HG02840 (cell line): ENCODE measurements around the gene CENPO.
"Not testable (repeated sequence)": the region's sequence is repeated elsewhere in the genome, so short reads cannot be mapped to it uniquely, and the experiment has no call there.

Experiments
- ATAC-seq: cut with Tn5 transposase; IDR thresholded peaks from one replicate; pipeline ENCODE4 v1.9.1; 2021; ENCODE audit warnings: mild to moderate bottlenecking, moderate library complexity, moderate number of reproducible peaks; ENCODE audit not compliant: unreplicated experiment, low FRiP score

The CENPO gene

DNA sequence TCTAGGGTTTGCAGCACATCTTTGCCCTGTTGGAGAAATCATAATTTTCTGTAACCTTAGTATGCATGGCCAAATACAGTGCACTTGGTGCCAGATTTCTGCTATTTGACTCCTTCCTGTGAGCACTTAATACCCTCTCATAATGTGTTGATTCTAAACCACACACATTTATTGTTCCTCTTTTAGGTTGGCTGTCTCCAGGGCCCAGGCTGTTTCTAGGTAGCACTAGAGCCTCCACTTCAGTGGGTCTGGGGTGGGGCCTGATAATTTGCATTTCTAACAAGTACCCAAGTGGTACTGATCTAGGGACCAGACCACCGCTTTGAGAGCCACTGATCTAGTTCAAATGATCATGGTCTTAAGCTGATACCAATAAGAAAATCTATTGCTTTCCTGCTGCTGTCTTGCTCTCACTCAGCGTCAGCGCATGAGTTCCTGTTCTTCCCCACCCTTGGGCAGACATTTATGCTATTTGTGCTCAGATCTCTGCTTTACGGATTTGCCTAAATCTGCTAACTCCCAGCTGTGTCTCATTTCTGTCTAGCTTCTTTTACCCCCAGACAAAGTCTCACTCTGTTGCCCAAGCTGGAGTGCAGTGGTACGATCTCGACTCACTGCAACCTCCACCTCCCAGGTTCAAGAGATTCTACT is 7.4 kb upstream of the CENPO start:
- peak; percentile 68 for ATAC-seq

DNA sequence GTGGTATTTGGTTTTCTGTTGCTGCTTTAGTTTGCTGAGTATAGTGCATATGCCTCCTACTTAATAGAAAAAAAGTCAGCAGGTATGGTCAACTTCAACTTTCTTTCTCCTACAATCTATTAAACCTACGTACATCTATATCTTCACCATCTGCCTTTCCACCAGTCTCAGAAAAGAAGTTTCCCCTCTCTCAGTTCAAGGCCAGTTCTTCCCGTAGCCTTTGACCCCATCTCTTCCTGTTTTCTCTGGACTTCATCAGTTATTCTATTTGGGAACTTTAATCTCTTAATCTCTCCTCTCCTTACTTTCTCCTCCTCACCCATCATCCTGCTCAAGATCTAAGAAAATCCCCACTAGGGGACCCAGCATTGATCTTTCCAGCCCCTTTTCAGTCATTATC is 5.7 kb upstream of the CENPO start:
- no peak for ATAC-seq

DNA sequence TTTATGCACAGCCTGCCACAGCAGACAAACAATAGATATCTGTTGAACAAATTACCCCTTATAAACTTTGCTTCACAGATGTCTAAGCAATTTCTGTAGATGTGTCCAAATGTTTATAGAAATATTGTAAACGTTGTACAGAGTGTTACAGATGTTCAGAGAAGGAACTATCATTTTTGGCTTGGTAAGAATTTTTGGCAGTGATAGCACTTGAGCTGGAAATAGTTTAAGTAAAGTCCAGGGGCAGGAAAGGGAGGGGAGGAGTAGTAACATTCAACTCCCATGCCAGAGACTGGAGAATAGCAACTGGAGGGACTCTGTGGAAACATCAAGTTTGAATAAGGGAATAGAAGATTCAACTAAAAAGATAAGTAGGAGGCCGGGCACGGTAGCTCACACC is 4.4 kb upstream of the CENPO start:
- ATAC-seq: no peak

DNA sequence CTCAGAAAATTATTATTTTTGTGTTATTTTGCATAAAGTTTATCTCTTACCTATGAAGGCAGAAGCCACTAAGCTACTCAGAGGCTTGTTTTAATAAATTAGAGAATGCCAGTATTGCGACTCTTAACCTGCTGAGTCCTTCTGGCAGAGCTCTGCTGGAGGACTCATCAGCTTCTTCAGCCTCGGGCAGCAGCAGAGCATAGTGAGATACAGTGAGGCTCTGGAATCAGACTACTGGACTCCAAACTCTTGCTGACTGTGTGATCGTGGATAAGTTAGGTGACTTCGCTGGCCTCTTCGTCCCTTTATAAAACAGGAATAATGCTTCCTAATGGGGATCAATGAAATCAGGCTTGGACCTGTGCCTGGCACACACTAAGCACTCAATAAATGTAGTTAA is 1.8 kb upstream of the CENPO start:
- ATAC-seq: no peak

DNA sequence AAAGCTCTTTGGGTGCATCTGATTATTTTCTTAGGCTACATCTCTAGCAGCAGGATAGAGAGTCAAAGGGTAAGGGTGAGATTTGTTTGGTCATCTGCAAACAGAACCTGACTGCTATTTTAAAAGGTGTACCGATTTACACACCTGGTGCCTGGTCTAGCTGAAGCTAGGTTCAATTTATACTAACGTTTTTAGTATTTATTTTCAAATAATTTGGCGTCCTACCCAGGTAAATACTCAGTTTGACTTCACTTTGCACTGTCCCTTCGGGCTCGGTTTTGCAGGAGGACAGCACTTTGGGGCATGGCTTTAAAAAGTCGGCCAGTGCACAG is 717 bp upstream of the CENPO start:
- no peak for ATAC-seq

DNA sequence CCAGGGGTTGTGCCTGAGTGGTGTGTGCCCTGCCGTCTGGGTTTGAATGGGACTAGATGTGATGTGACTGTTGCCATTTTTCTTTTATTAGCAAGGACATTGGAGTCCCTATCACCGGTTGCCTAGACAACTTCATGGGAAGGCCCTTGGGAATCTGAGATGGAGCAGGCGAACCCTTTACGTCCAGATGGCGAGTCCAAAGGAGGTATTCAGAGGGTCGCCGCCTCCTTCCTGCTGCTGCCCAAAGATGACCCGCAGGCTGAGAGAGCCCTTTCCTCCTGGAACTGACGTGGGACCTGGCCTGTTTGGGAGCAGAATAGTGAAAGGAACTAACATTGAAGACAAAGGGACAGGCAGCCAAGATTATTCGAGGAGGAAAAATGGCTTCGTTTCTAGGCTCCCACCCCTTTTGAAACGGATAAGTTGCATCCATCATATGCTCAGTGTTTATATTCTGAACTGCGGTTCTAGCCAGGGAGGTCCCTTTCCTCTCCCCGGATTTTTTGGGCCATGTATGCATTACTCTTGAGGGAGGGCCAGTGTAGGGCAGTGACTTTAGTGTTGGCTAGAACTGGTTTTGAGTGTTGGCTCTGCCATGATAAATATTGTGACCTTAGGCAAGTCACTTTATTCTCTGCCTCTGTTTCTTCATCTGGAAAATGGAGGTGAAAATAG is 673 bp downstream of the CENPO start:
- ATAC-seq: no peak

DNA sequence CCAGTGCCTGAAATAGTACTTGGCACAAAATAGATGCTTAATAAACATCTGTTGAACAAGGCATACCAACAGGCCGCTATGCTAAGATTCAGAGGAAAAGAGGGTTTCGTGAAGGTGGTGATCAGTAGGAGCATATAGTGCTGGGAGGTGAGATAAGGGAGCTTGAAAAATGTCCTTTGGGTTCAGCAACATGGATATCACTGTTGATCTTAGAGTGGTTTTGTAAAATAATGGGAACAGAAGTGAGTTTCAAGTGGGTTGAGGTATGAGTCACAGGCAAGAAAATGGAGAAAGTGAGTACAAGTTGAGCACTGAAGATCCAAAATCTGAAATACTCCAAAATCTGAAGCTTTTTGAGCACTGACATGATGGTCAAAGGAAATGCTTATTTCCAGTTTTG is 4.4 kb downstream of the CENPO start:
- no peak for ATAC-seq

DNA sequence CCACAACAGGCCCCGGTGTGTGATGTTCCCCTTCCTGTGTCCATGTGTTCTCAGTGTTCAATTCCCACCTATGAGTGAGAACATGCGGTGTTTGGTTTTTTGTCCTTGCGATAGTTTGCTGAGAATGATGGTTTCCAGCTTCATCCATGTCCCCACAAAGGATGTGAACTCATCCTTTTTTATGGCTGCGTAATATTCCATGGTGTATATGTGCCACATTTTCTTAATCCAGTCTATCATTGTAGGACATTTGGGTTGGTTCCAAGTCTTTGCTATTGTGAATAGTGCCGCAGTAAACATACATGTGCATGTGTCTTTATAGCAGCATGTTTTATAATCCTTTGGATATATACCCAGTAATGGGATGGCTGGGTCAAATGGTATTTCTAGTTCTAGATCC is 7.3 kb downstream of the CENPO start:
- not testable (repeated sequence) for ATAC-seq

DNA sequence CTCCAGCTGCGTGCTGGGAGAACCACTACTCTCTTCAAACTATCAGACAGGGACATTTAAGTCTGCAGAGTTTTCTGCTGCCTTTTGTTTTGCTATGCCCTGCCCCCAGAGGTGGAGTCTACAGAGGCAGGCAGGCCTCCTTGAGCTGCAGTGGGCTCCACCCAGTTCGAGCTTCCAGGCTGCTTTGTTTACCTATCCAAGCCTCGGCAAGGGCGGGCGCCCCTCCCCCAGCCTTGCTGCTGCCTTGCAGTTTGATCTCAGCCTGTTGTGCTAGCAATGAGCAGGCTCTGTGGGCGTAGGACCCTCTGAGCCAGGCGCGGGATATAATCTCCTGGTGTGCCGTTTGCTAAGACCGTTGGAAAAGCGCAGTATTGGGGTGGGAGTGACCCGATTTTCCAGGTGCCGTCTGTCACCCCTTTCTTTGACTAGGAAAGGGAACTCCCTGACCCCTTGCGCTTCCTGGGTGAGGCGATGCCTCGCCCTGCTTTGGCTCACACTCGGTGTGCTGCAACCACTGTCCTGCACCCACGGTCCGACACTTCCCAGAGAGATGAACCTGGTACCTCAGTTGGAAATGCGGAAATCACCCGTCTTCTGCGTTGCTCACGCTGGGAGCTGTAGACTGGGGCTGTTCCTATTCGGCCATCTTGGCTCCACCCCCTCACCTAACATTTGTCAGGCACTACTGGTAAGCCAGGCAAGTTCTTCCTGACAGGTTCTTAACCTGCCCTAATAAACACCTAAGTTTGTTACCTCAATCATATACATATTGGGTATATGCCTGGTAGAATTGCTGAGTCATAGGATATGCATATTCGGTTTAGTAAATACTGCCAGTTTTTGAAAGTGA is 12.8 kb downstream of the CENPO start:
- not testable (repeated sequence) for ATAC-seq

DNA sequence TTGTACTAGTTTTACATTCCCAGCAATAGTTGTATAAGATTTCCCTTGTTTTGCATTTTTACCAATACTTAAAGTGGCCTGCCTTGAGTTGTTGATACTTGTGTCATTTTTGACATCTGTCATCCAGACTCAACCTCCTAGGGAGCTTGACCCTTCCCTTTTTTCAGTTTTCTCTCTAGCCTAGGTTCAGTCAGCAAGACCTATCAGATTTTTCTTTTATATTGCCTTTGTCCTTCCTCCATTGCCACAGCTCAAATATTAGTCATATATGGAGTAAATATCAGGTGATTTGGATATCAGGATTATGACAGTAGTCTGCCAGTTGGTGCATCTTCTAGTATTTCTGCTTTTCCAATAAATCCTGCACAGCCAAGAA is 13.4 kb downstream of the CENPO start:
- ATAC-seq: no peak

DNA sequence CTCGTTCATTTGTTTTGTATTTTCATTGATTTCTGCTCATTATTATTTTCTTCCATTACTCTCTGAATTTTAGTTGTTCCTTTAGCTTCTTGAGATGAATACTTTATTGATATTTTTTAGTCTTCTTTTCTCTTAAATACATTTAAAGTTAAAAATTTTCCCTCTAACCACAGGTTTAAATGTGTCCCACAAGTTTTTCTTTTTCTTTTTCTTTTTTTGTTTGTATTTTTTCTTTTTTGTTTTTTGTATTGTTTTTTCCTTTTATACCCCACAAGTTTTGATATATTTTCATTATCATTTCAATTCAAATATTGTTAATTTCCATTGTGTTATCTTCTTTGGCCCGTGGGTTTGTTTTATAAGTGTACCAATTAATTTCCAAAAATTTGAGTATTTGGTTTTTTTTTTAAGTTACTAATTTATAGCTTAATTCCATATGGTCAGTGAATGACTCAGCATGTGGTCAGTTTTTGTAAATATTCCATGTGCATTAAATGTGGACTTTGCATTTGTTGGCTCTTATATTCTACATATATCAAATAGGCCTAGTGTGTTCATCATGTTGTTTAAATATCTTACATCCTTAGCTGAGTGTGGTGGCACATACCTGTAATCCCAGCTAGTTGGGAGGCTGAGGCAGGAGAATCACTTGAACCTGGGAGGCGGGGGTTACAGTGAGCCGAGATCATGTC is 16.2 kb downstream of the CENPO start:
- ATAC-seq: no peak

DNA sequence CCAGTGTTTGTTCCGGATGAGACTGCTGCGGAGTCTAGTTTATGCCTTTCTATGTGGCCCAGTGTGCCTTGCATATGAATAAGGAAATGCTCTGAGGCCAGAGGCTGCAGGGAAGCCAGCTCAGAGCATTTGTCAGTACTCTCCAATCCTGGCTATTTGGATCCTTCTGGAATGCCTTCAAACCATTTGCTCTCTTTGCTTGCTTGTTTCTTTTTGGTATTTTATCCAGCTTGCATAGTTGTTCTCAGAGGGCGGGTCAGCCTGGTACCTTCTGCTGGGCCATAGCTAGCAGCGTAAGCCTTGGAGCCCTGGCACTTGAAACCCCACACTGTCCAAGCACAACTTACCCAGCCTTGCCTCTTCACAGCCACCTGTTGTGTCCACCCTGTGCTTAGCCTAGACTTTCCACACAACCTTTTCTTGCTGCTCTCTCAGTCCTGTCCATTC is 20.5 kb downstream of the CENPO start:
- ATAC-seq: no peak

DNA sequence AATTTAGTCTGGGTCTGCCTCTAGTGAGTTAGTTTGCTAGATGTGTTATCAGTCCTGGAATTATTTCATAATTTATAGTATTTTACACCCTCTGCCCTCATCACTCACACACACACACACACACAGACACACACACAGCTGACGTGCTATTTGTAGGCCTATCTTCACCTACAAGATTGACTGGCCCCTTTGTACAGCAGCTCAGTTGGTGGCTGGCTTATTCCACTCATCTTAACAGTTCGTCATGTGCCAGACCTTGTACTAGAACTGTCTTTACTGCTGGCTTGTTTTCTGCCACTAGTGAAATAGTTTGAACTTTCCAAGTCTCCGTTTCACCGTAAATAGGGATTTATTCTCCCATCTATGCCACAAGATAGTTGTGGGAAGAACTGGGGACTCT is 21.3 kb downstream of the CENPO start:
- no peak for ATAC-seq

DNA sequence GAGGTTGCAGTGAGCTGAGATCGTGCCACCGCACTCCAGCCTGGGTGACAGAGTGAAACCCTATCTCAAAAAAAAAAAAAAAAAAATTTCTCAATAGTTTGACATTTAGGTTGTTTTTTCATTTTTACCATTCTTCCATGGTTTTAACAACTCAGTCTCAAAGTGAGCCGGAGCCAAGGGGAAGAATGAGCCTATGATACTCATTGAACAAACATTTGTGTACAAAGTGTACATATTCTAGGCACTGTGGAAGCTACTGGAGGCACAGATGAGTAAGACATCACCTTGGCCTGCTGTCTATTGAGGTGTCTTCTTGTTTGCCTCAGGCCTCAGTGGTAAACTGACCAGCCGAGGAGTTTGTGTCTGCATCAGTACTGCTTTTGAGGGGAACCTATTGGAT is 21.9 kb downstream of the CENPO start:
- ATAC-seq: no peak

DNA sequence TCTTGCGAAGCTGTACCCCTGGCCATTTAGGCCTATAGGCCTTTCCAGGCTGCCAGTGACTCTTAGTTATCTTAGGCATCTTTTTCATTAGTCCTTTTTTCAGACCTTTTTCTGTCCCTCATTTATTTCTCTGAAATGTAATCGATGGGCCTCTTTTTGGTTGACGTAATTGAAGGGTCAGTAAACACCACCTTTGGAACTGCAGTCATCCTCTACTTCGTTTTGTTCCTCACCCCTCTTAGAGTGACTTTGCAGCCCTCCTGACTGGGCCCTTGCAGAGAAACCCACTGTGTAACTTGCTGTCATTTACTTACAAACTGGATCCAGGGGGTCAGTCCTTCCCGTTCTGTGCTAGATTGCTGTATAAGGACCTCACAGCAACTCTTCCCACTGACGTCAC is 23.2 kb downstream of the CENPO start:
- no peak for ATAC-seq

DNA sequence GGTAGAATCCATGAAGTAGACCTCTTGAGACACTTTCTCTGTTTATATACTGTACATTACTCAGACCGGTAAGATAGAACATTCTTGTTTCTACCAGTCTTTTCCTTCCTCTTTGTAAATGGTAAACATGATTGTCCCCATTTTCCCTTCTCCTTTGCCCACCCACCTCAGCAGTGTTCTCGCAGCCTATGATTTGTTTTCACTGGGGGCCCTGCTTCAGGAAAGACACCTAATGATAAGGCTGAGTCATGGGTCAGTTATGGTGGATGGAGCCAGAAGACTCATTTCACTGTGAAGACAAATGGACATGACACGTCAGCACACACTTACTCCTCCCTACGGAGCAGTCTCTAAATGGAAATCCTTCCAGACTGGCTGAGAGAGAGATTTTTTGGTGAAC is 23.7 kb downstream of the CENPO start:
- ATAC-seq: no peak

DNA sequence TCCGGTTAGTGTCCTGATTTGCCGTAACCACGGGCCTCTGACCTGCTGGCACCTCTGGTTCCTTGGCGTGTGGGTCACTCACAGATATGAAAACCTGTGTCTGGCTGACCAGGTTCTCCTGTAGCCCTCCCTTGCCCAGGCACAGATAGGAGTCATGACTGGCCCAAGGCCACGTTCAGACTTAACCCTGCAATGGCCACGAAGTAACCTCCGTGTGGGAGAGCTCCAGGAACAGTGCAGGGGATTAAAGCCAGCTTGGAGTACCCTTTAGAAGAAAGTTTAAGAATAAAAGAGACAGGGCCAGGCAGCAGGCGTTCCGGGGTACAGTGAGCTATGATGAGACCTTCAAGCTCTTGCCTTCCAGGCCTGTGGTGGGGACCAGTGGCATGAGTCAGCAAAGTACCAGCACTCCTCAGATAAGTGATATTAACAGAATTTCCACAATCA is 25.5 kb downstream of the CENPO start:
- ATAC-seq: no peak

DNA sequence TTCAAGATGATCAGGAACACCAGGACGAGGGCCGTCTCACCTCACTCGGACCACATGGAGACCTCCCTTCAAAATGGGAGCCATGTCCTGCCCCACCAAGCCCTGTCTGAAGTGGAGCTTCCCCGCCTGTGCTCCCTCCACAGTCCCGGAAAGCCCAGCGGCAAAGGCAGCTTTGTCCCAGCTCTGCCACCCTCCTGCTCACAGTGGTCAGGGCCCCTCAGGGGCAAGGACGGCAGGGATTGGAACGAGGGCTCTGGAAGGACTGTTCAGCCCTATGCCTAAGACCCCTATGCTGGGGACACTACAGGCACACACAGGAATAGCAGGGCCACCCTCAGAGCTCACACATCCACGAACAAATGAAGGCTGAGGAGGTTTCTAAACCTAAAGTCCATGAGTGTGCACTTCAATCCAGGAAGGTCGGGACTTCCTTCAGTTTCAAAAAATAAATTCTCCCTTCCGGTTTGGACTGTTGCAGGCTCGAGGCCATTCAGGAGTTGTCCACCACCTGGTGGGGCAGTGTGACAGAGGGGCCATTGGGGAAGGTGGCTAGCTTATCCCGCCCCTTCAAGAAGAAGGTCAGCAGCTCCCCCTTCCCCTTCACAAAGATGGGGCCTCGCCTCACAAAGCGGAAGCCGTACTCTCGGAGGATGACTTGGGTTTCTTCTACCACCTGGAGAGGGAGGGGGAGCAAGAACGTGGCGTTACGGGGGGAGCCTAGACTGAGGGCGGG is 26.4 kb downstream of the CENPO start:
- ATAC-seq: no peak

DNA sequence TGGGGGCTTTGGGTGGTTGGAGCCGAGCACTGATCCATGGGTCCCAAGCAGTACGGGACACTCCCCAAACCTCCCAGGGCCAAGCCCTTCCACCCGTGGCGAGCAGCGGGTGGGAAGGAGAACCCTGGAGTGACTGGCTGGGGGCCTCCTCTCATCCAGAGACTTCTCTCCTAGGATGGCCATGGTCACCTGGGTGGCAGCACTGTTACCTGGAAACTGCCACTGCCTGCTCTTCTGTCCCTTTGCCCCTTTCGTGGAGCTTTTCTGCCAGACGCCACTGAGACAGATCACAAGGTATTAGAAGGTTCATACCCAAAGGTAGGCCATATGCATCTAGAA is 26.9 kb downstream of the CENPO start:
- ATAC-seq: no peak

DNA sequence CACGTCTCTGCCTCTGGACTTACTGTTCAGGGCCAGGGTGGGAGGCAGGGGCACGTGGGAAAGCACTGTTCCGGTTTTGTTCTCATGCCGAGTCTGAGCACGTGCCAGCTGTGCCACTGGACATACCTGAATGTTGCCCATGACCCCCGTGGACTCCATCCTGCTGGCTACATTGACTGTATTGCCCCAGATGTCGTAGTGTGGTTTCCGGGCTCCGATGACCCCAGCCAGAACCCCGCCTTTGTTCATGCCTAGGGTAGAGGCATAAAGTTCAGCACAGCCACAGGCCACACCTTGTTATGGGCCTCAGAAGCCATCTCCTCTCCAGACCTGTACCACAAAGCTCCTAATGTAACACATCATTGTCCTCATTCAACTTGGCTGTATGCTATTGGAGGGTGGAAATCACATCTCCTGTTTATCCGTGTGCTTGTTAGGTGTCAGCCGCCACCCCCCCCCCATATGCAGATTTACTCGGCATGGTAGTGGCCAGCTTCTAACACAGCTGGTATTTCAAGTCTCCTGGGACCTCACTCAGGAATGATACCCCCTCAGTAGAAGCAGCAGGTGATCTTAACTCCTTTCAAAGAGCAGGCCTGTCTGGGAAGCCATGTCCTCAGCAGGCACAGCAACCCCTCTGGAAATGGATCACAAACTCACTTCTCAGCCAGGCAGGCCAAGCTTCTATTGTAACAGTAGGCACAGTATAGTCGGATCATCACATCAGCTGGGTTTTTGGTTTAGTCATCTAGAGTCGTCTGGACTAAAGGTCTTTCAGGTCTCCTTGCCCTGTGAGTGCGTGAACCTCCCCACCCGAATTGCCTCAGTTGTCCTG is 27.6 kb downstream of the CENPO start:
- ATAC-seq: no peak
